A549 treated with GW870086 at 1 μM for 4 hours (cell line): Measurements from ENCODE around the gene OR2H2. TPM values are rescaled to one million over a fixed set of nuclear protein-coding genes. Genes with fewer than 3 reads are reported as not detected.

Experiments
- total RNA-seq: library from RNA; stranded (reverse); fragments of 200-300 nt; extraction: Qiagen RNA extraction; gene quantifications from 5 replicates; pipeline ENCODE4 v1.2.3, GENCODE V29; 2022; ENCODE audit warnings: low read depth

The OR2H2 gene
- total RNA-seq, result not detected in 5 replicates

DNA sequence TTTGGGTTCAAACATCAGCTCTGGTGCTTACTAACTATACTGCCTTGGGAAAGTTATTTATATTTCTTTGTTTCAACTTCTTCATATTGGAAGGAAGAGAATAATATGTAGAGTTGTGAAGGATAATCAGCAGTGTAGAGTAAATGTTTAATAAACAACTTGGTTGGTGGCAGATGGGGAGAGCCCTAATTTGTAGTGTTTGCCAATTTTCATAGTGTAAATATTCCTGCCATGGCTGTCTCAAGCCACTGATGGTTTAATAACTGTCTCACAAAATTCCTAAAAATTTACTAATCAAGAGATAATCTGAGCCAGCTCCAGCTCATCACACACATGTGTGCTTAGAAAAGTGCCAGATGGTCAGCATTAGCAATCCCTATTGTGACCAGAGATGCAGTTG lies at the start of gene OR2H2:
TSS of gene OR2H2 (plus strand) at position 301 of the 400 bp plus-strand sequence. CDS start 2,824 bp downstream, outside the sequence.

DNA sequence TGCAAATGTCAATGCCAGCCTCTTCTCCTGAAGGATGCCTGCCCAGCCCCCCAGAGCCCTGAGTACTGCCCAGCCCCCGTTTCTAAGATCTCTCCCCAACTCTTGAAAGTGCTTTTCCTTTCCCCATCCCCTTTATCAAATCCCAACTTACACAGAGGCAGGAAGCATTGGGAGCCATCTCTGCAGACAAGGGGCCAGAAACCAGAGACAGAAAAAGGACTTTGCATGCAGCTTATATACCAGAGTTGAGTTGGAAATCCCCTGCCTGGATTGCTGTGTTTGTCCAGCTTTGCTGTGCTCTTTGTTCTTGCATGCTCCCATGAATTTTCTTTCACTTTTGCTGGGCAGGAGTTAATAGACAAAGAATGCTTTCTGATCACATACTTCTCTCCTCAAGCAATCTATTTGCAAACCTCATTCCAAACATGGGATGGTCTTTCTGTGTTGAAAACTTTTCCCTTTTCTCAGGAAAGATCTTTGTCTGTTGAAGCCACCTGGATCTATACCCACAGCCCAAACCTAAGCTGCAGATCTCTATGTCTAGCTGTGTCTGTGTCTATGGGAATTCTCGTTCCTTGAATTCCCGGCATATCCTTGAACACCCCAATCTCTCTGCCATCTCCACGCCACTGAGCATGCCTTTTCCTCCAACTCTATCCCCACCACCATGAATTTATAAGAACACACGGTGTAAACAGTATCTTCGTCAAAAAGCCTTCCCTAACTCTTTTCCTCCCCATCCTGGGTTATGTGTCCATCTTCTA lies 25.2 kb upstream of the OR2H2 start, which contains the start of gene UBD:
TSS of gene UBD (minus strand) at position 209 of the 764 bp plus-strand sequence. CDS start at position 178, 31 bp downstream.

DNA sequence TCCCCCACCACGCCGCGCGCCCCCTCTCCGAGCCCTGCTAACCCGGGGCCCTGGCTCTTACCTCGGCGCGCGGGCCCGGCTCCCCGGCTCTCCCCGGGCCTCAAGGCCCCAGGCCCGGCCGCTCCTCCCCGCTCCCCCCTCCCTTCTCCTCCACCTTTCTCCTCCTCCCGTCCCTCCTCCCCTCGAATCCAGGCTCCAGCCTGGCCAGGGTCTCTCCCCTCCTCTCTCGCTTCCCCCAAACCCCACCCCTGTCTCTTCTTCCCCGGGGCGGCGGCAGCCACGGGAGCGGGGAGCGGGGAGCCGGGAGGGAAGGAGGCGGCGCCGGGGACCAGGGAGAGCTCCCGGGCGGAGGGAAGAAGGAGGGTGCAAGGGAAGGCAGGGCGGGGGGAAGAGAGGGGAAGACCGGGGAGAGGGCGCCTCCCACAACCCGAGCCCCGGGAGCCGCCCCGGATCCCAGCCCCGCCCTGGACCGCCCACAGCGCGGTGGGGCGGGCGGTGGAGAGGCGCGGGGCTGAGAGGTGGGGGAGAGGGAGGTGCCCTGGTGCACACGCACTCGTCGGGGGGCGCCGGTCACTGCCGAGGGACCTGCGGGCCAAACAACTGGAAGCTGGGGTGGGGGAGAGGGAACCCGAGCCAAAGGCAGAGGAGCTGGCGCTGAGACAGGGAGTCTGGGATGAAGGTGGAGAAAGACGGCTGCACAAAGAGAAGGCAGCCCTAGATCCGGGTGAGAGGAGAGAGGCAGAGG lies 48.0 kb downstream of the OR2H2 start, which contains the start of gene GABBR1:
TSS of gene GABBR1 (minus strand) at position 395 of the 745 bp plus-strand sequence. CDS start 798 bp downstream, outside the sequence.

Other genes starting within 250 kb of the OR2H2 start
- gene OR5V1, start 216.3 kb upstream of the OR2H2 start, total RNA-seq, result not detected in 5 replicates
- not detected in 5 replicates for gene OR12D3, start 209.8 kb upstream of the OR2H2 start, total RNA-seq
- not detected in 5 replicates for gene OR12D2, start 189.5 kb upstream of the OR2H2 start, total RNA-seq
- not detected in 5 replicates for gene OR12D1, start 170.2 kb upstream of the OR2H2 start, total RNA-seq
- gene OR10C1, start 145.8 kb upstream of the OR2H2 start, total RNA-seq, result not detected in 5 replicates
- not detected in 5 replicates for gene OR11A1, start 128.1 kb upstream of the OR2H2 start, total RNA-seq
- gene OR2H1, start 128.0 kb upstream of the OR2H2 start, total RNA-seq, result not detected in 5 replicates
- gene MAS1L, start 97.2 kb upstream of the OR2H2 start, total RNA-seq, result not detected in 5 replicates
- gene UBD, start 25.4 kb upstream of the OR2H2 start, total RNA-seq, result 0.44 to 0.95 TPM (median 0.61 TPM) in 5 replicates
- gene GABBR1, start 48.1 kb downstream of the OR2H2 start, total RNA-seq, result 2.8 to 5.7 TPM (median 5.1 TPM) in 5 replicates
- gene MOG, start 72.0 kb downstream of the OR2H2 start, total RNA-seq, result not detected in 5 replicates
- not detected in 5 replicates for gene ZFP57, start 96.0 kb downstream of the OR2H2 start, total RNA-seq
- 4.1 to 4.8 TPM (median 4.5 TPM) in 5 replicates for gene HLA-F, start 138.3 kb downstream of the OR2H2 start, total RNA-seq
- gene HLA-G, start 242.7 kb downstream of the OR2H2 start, total RNA-seq, result not detected in 5 replicates